Calu3 (cell line): ENCODE results near the gene SLC6A17. TPM values are rescaled to one million over a fixed set of nuclear protein-coding genes. Genes with fewer than 3 reads are reported as not detected.
A peak's percentile ranks its signal among the peaks of the same experiment; 100 is the strongest.

ENCODE experiments used
- BruUV-seq: library from RNA; stranded (reverse); fragments of 400-500 nt; replicated peaks from 2 replicates; lab custom pipeline; 2021; lab: Mats Ljungman, UMichigan
- CTCF ChIA-PET: fragments of 300-600 bp; sonication (Branson Sonifier 250); formaldehyde crosslinking; loops from one replicate; lab custom pipeline; 2022; ENCODE audit warnings: antibody characterized with exemption; lab: Charles Lee
- DNase-seq: peaks from one replicate; pipeline ENCODE4 v3.0.0; 2022
- H3K27ac Mint-ChIP-seq: one replicate; pipeline ENCODE4 v1.8.0; 2022; ENCODE audit warnings: mixed read lengths; ENCODE audit not compliant: unreplicated experiment
- H3K27me3 Mint-ChIP-seq: one replicate; pipeline ENCODE4 v1.8.0; 2022; ENCODE audit warnings: mixed read lengths; ENCODE audit not compliant: unreplicated experiment
- H3K36me3 Mint-ChIP-seq: one replicate; pipeline ENCODE4 v1.8.0; 2022; ENCODE audit warnings: mild to moderate bottlenecking, moderate library complexity, mixed read lengths; ENCODE audit not compliant: insufficient read depth, unreplicated experiment
- H3K4me1 Mint-ChIP-seq: one replicate; pipeline ENCODE4 v1.8.0; 2022; ENCODE audit warnings: mild to moderate bottlenecking, low read depth, mixed read lengths; ENCODE audit not compliant: unreplicated experiment
- H3K4me3 Mint-ChIP-seq: one replicate; pipeline ENCODE4 v1.8.0; 2022; ENCODE audit warnings: mild to moderate bottlenecking, low read depth, moderate library complexity, mixed read lengths; ENCODE audit not compliant: unreplicated experiment
- H3K9me3 Mint-ChIP-seq: one replicate; pipeline ENCODE4 v1.8.0; 2022; ENCODE audit warnings: low read depth, mixed read lengths; ENCODE audit not compliant: unreplicated experiment
- CTCF ChIP-seq: fragments of 200-600 bp; IDR thresholded peaks from one replicate; pipeline ENCODE4 v1.8.0; 2022; ENCODE audit warnings: antibody characterized with exemption; ENCODE audit not compliant: unreplicated experiment
- intact Hi-C: fragments of 100-400 bp; cut with micrococcal nuclease; formaldehyde crosslinking; loops from one replicate; pipeline ENCODE4 v1.10.0; 2022; ENCODE audit not compliant: unreplicated experiment
- total RNA-seq: library from RNA; stranded (reverse); gene quantifications from 2 replicates; pipeline ENCODE4 v1.2.3, GENCODE V29; 2022

The SLC6A17 gene
- total RNA-seq, 1 experiment from 2014 or later = 0.24 TPM

- H3K4me1 Mint-ChIP-seq = peaks cover 51% of the 10 kb centered on the region
- CTCF ChIA-PET = no interaction called here
- BruUV-seq = no TSS peak
- peak overlapping the region; percentile 95 for H3K27ac Mint-ChIP-seq
- no peak overlapping the region for H3K4me3 Mint-ChIP-seq
- no peak for DNase-seq
- intact Hi-C loops = no loop called here
- peaks cover 24% of the 10 kb centered on the region for H3K36me3 Mint-ChIP-seq
- no peaks in the 10 kb centered on the region for H3K9me3 Mint-ChIP-seq
- TF ChIP-seq CTCF = no peak
- no peaks in the 10 kb centered on the region for H3K27me3 Mint-ChIP-seq
Measured at GRCh38 chr1:110233861-110234260, 83.6 kb downstream of the SLC6A17 start.

- Mint-ChIP-seq H3K36me3 (peaks cover 17% of the 10 kb centered on the region), H3K27me3 (no peaks in the 10 kb centered on the region), H3K4me1 (peaks cover 59% of the 10 kb centered on the region), H3K9me3 (no peaks in the 10 kb centered on the region), H3K4me3 (peak overlapping the region; percentile 61), H3K27ac (peak overlapping the region; percentile 95)
- no peak for DNase-seq
- intact Hi-C loops = no loop called here
- CTCF ChIA-PET = no interaction called here
- BruUV-seq = no TSS peak
- no peak for TF ChIP-seq CTCF
Measured at GRCh38 chr1:110234691-110235090, 84.4 kb downstream of the SLC6A17 start.

DNA sequence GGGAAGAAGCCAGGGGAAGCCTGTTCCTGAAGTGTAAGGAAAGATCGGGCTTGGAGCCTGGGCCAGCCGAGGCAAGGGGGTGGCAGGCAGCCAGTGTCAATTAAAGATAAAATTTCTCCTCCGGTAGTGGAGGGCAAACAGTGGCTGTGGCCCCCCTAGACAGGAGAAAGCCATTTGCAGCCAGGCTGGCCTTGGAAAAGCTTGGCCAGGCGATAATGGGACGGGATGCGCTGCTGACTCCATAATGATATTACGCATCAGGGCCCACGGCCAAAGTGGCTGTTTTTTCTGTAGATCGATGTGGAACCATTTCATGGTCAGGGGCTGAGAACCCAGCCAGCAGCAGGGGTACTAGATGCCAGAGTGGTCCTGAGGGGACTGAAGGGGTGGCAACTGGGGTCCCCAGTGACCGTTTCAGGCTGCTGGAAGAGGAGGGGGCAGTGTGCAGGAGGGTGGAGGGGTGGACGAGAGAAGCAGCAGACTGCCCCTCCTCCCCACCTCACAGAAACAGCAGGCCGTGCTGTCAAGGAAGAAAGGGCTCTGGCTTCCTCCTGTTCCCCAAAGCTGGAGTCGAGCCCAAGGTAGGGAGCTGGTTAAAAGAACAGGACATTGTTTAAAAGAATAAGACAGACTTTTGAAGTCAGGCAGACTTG lies 85.0 kb downstream of the SLC6A17 start:
- Mint-ChIP-seq H3K4me3 (peak overlapping the region; percentile 61), H3K36me3 (peaks cover 17% of the 10 kb centered on the region), H3K9me3 (no peaks in the 10 kb centered on the region), H3K27me3 (no peaks in the 10 kb centered on the region), H3K4me1 (peaks cover 65% of the 10 kb centered on the region), H3K27ac (peak overlapping the region; percentile 95)
- peak; percentile 73 for DNase-seq
- intact Hi-C loops = no loop called here
- no TSS peak for BruUV-seq
- no peak for TF ChIP-seq CTCF
- CTCF ChIA-PET = interaction anchor here (0.9 to 1.6 kb wide), 2 partner anchors 28 to 57 kb away, joined by 3 to 7 read pairs; no protein-coding TSS in a partner anchor

- H3K36me3 Mint-ChIP-seq = peaks cover 23% of the 10 kb centered on the region
- DNase-seq = peak; percentile 52
- TF ChIP-seq CTCF = no peak
- no peaks in the 10 kb centered on the region for H3K9me3 Mint-ChIP-seq
- peaks cover 72% of the 10 kb centered on the region for H3K4me1 Mint-ChIP-seq
- intact Hi-C loops = loop anchor here (1.0 kb wide), 1 partner anchor 76 kb away; no protein-coding TSS in a partner anchor
- CTCF ChIA-PET = interaction anchor here (0.8 to 1.6 kb wide), 4 partner anchors 29 to 224 kb away, joined by 3 to 7 read pairs (median 4); no protein-coding TSS in a partner anchor
- peak overlapping the region; percentile 95 for H3K27ac Mint-ChIP-seq
- peak overlapping the region; percentile 61 for H3K4me3 Mint-ChIP-seq
- BruUV-seq = TSS peak; percentile 92
- H3K27me3 Mint-ChIP-seq = no peaks in the 10 kb centered on the region
Measured at GRCh38 chr1:110235834-110236682, 85.8 kb downstream of the SLC6A17 start.
